ENCODE results near the gene ANO1.

GRCh38 chr11:70146895-70147520, 68.9 kb downstream of the ANO1 start:
- TF ChIP-seq POLR2AphosphoS5 (IDR thresholded peaks at IDR 0.05; ENCODE audit: low read depth, low read length) (no peak), POLR2A (IDR thresholded peaks at IDR 0.05; ENCODE audit: control extremely low read depth in 1 of 2, low read depth in 2 of 2, low read length in 2 of 2) (no peak), CTCF (IDR thresholded peaks at IDR 0.05; ENCODE audit: control extremely low read depth in 1 of 3, insufficient read depth in 1 of 3, low read depth in 1 of 3, low read length in 3 of 3) (no peak), EP300 (IDR thresholded peaks at IDR 0.05; ENCODE audit: borderline replicate concordance in 1 of 2, low read depth in 2 of 2, low read length in 2 of 2) (no peak), HDAC2 (IDR thresholded peaks at IDR 0.05; ENCODE audit: borderline replicate concordance in 1 of 2, low read depth in 2 of 2, low read length in 2 of 2) (no peak), GABPA (IDR thresholded peaks at IDR 0.05; ENCODE audit: borderline replicate concordance, insufficient read depth, low read length) (no peak), USF2 (IDR thresholded peaks at IDR 0.05; ENCODE audit: low read length) (no peak), E2F6 (IDR thresholded peaks at IDR 0.05) (no peak), EZH2 (IDR thresholded peaks at IDR 0.05; ENCODE audit: low read depth, low read length, severe bottlenecking) (no peak), JUN (IDR thresholded peaks at IDR 0.05; ENCODE audit: low read depth, low read length) (no peak)
